AG10803 (cell line): ENCODE results near the gene FAM241B.

Experiments used
- DNase-seq: peaks from one replicate; pipeline ENCODE4 v3.0.0; 2010; ENCODE audit warnings: low read depth
- H3K4me3 ChIP-seq: 2 replicates; pipeline ENCODE4 v1.5.1; 2011; ENCODE audit warnings: mild to moderate bottlenecking, low read length, control low read depth
- CTCF ChIP-seq: conservative IDR thresholded peaks from 2 replicates; pipeline ENCODE4 v1.5.1; 2011; ENCODE audit warnings: mild to moderate bottlenecking, low read length, control low read depth, inconsistent platforms

Gene FAM241B

GRCh38 chr10:69612760-69613159 lies 17.3 kb upstream of the FAM241B start:
- no peak overlapping the region for H3K4me3 ChIP-seq
- TF ChIP-seq CTCF, result no peak
- DNase-seq, result no peak

GRCh38 chr10:69614130-69614529 lies 15.9 kb upstream of the FAM241B start:
- TF ChIP-seq CTCF, result no peak
- no peak overlapping the region for H3K4me3 ChIP-seq
- DNase-seq, result no peak

DNA sequence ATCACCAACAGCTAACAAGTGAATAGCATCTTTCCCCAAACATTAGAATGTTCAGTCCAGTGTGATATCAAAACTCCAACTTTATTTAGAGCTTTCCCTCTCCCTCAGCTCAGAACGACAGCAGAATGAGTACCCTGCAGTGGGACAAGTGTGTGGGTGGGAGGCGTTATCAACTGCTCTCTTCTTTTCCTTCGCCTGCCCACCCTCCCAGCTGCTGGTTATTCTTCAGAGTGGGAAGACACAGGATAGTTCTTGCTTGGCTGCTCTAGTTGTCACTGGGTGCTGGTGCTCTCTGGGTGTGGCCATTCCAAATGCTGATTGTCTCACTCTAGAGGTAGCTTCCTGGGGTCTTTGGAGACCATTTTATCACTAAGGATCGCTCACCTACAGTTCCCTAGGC lies 13.7 kb upstream of the FAM241B start:
- no peak for TF ChIP-seq CTCF
- no peak overlapping the region for H3K4me3 ChIP-seq
- no peak for DNase-seq

- no peak for DNase-seq
- no peak overlapping the region for H3K4me3 ChIP-seq
- TF ChIP-seq CTCF, result no peak
Measured at GRCh38 chr10:69618746-69619145, 11.3 kb upstream of the FAM241B start.

- no peak for DNase-seq
- no peak for TF ChIP-seq CTCF
- H3K4me3 ChIP-seq, result no peak overlapping the region
Measured at GRCh38 chr10:69619626-69620025, 10.4 kb upstream of the FAM241B start.

- DNase-seq, result no peak
- no peak for TF ChIP-seq CTCF
- no peak overlapping the region for H3K4me3 ChIP-seq
Measured at GRCh38 chr10:69620625-69621024, 9.4 kb upstream of the FAM241B start.

GRCh38 chr10:69624245-69624786 lies 5.7 kb upstream of the FAM241B start:
- no peak overlapping the region for H3K4me3 ChIP-seq
- no peak for TF ChIP-seq CTCF
- no peak for DNase-seq
